ENCODE results near the gene TRA2B.

DNA sequence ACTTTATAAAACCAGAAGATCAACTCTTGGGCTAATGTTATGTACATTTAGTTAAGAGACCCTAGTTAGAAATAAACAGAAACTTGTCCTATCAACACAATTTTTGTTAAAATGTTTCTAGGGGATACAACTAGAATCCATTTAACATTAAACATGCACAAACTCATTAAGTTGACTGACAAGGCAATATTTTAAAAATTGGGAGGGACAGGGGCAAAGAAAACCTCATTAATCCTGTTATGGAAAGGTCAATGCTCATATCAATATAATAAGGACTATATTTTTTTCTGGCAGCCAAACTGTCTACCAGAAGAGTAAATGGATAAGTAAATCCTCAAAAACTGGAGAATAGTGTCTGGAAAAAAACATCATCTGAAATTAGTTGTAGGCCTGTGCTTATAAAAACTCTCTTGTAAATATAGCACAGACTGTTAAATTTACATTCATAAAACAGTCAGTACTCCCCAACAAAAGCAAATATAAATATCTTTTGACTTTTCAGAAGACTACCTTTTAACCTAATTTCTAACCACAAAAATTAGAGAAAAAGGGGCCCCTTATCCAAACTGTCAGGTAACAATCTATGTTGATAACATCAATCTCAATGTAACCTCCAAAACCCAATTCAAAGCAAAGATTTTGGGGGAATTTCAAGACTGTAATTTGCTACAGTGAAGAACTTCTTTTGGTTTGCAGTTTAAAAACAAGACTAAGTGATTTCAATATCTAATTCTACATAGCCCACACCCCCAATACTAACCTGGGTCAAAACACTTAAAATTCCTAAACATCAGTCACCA, 4.2 kb downstream of the TRA2B start:
- TF ChIP-seq, protein P1, sequence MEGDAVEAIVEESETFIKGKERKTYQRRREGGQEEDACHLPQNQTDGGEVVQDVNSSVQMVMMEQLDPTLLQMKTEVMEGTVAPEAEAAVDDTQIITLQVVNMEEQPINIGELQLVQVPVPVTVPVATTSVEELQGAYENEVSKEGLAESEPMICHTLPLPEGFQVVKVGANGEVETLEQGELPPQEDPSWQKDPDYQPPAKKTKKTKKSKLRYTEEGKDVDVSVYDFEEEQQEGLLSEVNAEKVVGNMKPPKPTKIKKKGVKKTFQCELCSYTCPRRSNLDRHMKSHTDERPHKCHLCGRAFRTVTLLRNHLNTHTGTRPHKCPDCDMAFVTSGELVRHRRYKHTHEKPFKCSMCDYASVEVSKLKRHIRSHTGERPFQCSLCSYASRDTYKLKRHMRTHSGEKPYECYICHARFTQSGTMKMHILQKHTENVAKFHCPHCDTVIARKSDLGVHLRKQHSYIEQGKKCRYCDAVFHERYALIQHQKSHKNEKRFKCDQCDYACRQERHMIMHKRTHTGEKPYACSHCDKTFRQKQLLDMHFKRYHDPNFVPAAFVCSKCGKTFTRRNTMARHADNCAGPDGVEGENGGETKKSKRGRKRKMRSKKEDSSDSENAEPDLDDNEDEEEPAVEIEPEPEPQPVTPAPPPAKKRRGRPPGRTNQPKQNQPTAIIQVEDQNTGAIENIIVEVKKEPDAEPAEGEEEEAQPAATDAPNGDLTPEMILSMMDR (IDR thresholded peaks at IDR 0.05), result no peak
- TF ChIP-seq POLR2A (IDR thresholded peaks at IDR 0.05), result no peak
